ENCODE data around the gene GNG5.
"Not testable (repeated sequence)": the region's sequence is repeated elsewhere in the genome, so short reads cannot be mapped to it uniquely, and the experiment has no call there.

Gene GNG5

DNA sequence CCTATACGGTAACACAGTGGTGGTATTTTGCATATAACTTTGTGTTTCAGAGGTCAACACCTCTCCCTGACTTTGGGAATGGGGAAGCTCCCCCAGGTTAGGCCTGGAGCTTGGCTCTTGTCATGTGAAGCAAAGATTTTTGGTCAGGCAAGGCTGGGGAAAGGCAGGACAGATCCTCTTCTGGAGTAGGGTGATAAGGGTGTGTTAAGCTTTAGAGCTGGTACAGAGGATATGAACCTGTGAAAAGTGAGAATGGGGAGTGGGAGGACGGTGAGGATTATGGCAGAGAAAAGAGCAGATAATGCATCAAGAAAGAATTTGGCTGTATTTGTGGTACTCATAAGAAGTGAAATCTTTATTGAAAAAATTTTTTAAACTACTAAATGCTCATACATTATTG is 25.1 kb downstream of the GNG5 start:
- DNase-seq: no peak

DNA sequence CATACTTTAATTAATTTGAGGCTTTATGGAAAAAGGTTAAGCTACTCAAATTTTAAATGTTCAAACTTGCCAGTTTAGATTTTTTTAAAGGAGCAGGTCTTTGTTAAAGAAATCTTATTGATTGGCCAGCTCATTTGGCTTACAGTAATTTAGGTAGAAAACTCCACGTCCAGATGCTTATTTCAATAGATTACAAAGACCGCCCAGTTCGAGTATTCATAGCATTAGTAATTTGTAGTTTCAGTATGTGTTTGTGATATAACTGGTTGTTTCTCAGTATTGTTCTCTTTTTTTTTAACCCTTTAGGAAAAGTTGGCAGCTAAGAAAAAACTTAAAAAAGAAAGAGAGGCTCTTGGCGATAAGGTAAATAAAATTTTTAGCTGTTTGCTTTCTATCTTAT is 25.7 kb downstream of the GNG5 start:
- no peak for DNase-seq

DNA sequence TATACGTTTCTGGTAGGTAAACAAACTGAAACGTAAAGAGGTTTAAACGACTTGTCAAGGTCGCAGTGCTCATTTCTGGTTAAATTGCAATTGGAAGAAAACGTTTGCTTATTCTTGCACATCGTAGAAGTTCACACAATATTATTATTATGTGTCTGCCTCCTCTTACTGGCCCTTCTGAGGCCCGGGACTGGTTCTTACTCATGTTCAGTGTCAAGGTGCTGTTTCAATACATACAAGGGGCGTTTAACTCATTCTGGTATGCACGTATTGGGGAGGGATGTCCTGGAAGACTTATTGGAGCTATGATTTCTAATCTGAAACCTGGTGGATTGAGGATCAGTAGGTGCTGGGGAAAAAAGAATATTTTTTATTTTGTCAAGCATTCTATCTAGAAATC is 26.4 kb downstream of the GNG5 start:
- DNase-seq: no peak

DNA sequence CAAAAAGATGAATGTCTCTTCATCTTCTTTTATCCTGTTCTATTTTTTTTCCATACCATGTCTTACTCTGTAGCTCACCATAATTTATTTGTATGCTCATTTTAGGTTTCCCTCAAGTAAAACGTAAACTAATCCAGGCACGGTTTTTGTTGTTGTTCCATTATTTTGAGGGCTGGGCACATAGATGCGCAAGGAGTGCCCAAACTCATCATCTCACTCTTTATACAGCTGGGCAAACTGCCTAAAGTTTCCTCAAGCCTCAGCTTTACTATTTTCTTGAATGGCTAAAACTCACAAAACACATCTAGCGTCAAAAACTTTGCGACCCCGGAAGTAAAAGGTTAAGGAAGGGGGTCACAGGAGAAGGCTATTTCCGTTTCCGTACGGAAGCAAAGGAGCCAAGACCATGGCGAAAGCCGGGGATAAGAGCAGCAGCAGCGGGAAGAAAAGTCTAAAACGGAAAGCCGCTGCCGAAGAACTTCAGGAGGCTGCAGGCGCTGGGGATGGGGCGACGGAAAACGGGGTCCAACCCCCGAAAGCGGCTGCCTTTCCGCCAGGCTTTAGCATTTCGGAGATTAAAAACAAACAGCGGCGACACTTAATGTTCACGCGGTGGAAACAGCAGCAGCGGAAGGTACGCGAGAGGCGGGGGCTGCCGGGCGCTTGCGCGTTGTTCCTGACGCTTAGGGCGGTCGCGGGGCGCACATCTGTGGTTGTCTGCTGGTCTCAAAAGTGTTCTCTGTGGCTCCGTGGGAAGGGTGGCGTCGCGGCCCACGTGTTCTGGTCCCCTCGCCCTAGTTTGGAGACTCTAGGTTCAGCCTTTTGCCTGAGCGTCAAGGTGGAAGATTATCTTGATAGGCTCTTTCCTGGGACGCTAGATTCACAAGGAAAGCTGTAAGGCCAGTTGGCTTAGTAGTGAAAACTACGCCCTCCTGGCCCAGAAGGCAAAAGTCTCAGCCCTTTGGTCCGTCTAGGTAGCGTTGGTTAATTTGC is 27.2 kb downstream of the GNG5 start, which contains the start of gene RPF1:
RPF1 (plus strand) TSS at position 391 of the 993 bp plus-strand sequence; CDS start at position 407, 16 bp downstream.
- peak; percentile 82 for DNase-seq

DNA sequence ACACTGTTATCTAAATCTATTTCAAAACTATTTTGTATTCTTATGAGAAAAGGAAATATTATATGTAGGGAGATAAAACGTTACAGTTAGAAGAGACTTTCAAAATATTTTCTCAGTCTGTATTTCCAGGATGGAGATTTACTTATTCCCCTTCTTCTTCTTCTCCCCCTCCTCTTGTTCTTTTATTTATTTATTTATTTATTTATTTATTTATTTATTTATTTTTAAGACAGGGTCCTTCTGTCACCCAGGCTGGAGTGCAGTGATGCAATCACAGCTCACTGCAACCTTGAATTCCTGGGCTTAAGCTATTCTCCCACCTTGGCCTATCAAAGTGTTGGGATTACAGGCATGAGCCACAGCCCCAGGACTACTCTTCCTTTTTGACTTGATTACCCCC is 30.2 kb downstream of the GNG5 start:
- DNase-seq: no peak

DNA sequence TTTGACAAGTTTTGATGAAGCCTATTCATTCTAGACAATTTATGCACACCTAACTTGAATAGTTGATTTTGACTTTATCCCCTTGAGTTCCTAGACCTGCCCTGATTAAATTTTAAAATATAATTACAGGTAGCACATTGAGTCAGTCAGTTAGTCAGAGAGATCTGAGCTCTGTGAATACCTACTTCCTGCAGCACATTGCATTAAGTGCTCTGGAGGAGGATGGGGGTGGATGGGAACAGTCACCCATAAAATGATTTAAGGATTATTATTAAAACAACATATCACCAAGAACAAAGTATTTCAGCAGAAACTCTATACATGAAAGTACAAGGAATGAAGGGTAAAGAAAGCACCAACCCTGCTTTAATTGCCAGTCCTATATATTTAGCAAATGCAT is 39.1 kb downstream of the GNG5 start:
- no peak for DNase-seq

DNA sequence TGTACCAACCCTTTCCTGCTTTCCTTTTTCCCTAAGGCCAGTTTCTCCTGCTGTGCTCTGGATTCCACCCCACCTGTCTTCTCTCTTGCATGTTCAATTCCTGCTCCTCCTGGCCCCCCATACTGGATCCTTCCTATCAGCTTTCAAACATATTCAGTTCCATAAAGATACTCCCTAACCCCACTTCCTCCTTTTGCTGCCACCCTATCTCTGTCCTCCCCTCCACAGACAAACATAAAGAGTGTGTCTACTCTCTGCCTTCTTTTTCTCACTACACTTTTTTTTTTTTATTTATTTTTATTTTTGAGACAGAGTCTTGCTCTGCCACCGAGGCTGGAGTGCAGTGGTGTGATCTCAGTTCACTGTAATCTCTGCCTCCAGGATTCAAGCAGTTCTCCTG is 44.3 kb downstream of the GNG5 start:
- no peak for DNase-seq

DNA sequence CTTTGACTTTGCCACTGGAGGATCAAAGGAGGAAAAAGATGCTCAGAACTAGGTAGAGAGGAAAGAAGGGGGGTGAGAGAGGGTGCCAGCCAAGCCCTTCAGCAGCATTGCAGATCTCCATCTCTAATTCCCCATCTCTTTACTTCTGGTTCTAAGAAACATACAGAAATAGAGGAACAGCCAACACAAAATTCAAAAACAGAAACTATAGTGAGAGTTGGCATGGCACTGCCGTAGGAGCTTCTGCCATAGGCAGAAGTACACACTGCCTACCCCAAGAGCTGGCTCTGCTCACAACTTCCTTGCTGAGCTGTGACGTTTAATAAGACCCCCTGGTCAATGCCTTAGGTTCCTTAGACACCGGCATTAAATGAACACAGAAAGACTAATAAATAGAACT is 53.9 kb downstream of the GNG5 start:
- no peak for DNase-seq

DNA sequence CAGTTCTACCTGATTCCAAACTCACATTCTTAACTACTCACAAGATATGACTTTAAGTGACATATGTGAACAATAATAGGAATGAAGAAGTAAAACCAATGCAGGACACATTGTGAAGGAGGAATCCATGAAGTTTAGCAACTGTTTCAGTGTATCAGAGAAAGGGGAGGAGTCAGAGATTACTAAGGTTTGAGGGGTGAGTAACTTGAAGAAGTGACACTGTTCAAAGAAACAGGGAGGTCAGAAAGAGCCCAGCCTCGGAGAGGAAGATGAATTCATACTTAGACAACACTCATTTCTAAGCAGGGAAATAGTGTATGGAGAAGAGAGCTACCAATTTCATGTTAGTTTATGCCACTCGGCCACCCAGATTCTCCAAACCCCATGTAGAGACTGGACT is 55.5 kb downstream of the GNG5 start:
- no peak for DNase-seq

DNA sequence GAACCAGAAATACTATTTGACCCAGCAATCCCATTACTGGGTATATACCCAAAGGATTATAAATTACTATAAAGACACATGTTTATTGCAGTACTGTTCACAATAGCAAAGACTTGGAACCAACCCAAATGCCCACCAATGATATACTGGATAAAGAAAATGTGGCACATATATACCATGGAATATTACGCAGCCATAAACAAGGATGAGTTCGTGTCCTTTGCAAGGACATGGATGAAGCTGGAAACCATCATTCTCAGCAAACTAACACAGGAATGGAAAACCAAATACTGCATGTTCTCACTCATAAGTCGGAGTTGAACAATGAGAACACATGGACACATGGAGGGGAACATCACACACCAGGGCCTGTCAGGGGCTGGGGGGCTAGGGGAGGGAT is 57.7 kb downstream of the GNG5 start:
- not testable (repeated sequence) for DNase-seq
